ENCODE data around the gene NLRP5.
A peak's percentile ranks its signal among the peaks of the same experiment; 100 is the strongest.
"Not testable (repeated sequence)": the region's sequence is repeated elsewhere in the genome, so short reads cannot be mapped to it uniquely, and the experiment has no call there.

The NLRP5 gene

GRCh38 chr19:56076498-56076897, 89.9 kb downstream of the NLRP5 start:
- peak; percentile 74 for DNase-seq (ENCODE audit: low read depth, low spot score)

GRCh38 chr19:56079609-56080008, 93.0 kb downstream of the NLRP5 start:
- DNase-seq (ENCODE audit: low read depth, low spot score) = no peak

- peak; percentile 85 for DNase-seq (ENCODE audit: low read depth, low spot score)
Measured at GRCh38 chr19:56080669-56081401, 94.3 kb downstream of the NLRP5 start.

- no peak for DNase-seq (ENCODE audit: low read depth, low spot score)
Measured at GRCh38 chr19:56083668-56084067, 97.1 kb downstream of the NLRP5 start.

- DNase-seq (ENCODE audit: low read depth, low spot score) = no peak
Measured at GRCh38 chr19:56084835-56085536, 98.4 kb downstream of the NLRP5 start.

GRCh38 chr19:56085571-56086275, 99.1 kb downstream of the NLRP5 start:
- no peak for DNase-seq (ENCODE audit: low read depth, low spot score)

- no peak for DNase-seq (ENCODE audit: low read depth, low spot score)
Measured at GRCh38 chr19:56086671-56087430, 100.3 kb downstream of the NLRP5 start.

GRCh38 chr19:56087647-56088496, 101.3 kb downstream of the NLRP5 start:
- no peak for DNase-seq (ENCODE audit: low read depth, low spot score)

GRCh38 chr19:56088497-56089215, 102.1 kb downstream of the NLRP5 start:
- DNase-seq (ENCODE audit: low read depth, low spot score) = no peak

GRCh38 chr19:56089344-56089743, 102.8 kb downstream of the NLRP5 start:
- no peak for DNase-seq (ENCODE audit: low read depth, low spot score)

- peak; percentile 69 for DNase-seq (ENCODE audit: low read depth, low spot score)
Measured at GRCh38 chr19:56091066-56091490, 104.5 kb downstream of the NLRP5 start.

- DNase-seq (ENCODE audit: low read depth, low spot score) = no peak
Measured at GRCh38 chr19:56091751-56092546, 105.4 kb downstream of the NLRP5 start.

GRCh38 chr19:56092685-56093631, 106.4 kb downstream of the NLRP5 start:
- DNase-seq (ENCODE audit: low read depth, low spot score) = no peak

GRCh38 chr19:56094449-56094848, 107.9 kb downstream of the NLRP5 start:
- DNase-seq (ENCODE audit: low read depth, low spot score) = no peak

- DNase-seq (ENCODE audit: low read depth, low spot score) = no peak
Measured at GRCh38 chr19:56096665-56097064, 110.1 kb downstream of the NLRP5 start.

GRCh38 chr19:56097306-56097705, 110.7 kb downstream of the NLRP5 start:
- DNase-seq (ENCODE audit: low read depth, low spot score) = no peak

- no peak for DNase-seq (ENCODE audit: low read depth, low spot score)
Measured at GRCh38 chr19:56097776-56098175, 111.2 kb downstream of the NLRP5 start.

- DNase-seq (ENCODE audit: low read depth, low spot score) = not testable (repeated sequence)
Measured at GRCh38 chr19:56098237-56098636, 111.7 kb downstream of the NLRP5 start.

Data from astrocyte of the hippocampus (primary cell).